GM18873 (cell line): ENCODE results near the gene S100A11.

Source experiments
- ATAC-seq: cut with Tn5 transposase; IDR thresholded peaks from one replicate; pipeline ENCODE4 v1.9.1; 2021; ENCODE audit warnings: mild to moderate bottlenecking, moderate library complexity, moderate number of reproducible peaks; ENCODE audit not compliant: unreplicated experiment, low FRiP score

S100A11 gene

GRCh38 chr1:151988405-151988923 is 48.3 kb downstream of the S100A11 start:
- ATAC-seq, result no peak

- no peak for ATAC-seq
These were observed 50.2 kb downstream of the S100A11 start for GRCh38 chr1:151986501-151987190.

- ATAC-seq, result no peak
These were observed 51.0 kb downstream of the S100A11 start for GRCh38 chr1:151985768-151986167.

GRCh38 chr1:151985270-151985669 is 51.5 kb downstream of the S100A11 start:
- no peak for ATAC-seq

- ATAC-seq, result no peak
These were observed 52.4 kb downstream of the S100A11 start for GRCh38 chr1:151984313-151984956.
